Stimulated activated CD4-positive, alpha-beta T cell treated with anti-CD3 and anti-CD28 coated beads, Interleukin-2, amount 100 ng/mL, for 24 hours (primary cell): ENCODE data around the gene ATP6V0A1.
A peak's percentile ranks its signal among the peaks of the same experiment; 100 is the strongest.
"Not testable (repeated sequence)": the region's sequence is repeated elsewhere in the genome, so short reads cannot be mapped to it uniquely, and the experiment has no call there.

Experiments
- DNase-seq, 2 donors: peaks; one replicate each; pipeline ENCODE4 v3.0.0-alpha.2; 2020

The ATP6V0A1 gene

GRCh38 chr17:42438600-42439567, 19.8 kb upstream of the ATP6V0A1 start:
- peak; percentile 44 to 54 for DNase-seq

DNA sequence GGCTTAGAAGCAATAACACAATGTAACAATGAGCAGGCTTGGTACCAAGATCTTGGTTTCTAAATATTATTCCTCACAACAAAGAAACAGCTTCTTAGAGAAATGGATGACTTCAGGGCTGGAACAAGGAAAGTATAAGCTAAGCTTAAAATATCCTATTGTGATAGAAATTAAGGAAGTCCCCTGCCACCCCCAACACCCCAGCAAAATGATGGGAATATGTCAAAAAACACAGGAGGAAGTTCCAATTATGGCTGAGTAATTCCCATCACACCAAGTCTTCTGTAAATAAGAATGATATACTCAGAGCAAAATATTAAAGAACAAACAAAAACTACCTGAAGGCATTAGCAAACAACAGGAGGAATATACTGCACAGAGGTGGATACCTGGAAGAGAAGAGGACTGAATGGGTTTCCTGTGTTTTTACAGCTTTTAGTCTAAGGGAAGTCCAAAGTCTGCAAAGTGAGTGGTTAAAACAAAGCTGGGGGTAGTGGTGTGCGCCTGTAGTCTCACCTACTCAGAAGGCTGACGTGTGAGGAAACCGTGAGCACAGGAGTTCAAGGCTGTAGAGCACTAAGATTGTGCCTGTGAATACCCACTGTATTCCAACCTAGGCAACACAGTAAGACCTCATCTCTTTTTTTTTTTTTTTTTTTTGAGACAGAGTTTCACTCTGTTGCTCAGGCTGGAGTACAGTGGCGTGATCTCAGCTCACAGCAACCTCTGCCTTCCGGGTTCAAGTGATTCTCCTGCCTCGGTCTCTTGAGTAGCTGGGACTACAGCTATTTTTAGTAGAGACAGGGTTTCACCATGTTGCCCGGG, 17.1 kb upstream of the ATP6V0A1 start:
- DNase-seq, result no peak

DNA sequence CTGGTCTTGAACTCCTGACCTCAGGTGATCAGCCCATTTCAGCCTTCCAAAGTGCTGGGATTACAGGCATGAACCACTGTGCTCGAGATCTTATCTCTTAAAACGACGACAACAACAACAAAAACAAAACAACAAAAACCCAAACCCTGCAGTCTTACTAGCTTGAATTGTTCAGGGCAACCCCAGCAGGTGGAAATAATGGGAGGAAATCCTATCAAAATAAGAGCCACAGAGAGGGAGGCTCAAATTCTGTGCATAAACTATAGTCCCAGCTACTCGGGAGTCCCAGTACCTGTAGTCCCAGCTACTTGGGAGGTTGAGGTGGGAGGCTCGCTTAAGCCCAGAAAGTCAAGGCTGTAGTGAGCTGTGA, 16.5 kb upstream of the ATP6V0A1 start:
- no peak for DNase-seq

GRCh38 chr17:42449176-42449575, 9.5 kb upstream of the ATP6V0A1 start:
- not testable (repeated sequence) for DNase-seq

GRCh38 chr17:42449838-42450237, 8.8 kb upstream of the ATP6V0A1 start:
- DNase-seq, result not testable (repeated sequence)

DNA sequence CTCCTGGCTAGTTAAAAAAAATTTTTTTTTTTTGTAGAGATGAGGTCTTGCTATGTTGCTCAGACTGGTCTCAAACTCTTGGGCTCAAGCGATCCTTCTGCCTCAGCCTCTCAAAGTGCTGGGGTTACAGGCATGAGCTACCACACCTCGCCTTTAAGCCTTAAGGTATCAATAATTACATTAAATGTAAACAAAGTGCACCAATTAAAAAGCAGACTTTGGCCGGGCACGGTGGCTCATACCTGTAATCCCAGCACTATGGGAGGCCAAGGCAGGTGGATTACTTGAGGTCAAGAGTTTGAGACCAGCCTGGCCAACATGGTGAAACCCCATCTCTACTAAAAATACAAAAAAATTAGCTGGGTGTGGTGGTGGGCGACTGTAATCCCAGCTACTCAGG, 7.4 kb upstream of the ATP6V0A1 start:
- not testable (repeated sequence) for DNase-seq

DNA sequence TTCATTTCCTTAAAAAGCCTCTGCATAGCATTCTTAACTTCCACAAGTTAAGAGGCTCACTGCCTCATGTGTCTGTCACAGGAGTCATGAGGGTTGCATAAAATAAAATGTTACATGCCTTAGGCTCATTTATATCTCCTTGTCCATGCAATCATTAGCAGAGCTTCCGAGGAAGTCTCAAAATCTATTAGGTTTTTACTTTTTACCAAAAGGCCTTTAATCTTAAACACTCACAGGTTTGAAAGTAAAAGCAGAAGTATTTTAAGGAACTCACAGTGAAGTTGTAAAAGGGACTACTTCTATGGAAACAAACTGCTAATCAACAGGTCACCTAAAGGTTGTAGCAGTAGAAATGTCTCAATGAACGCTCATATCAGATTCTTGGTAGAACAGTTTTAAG, 5.2 kb upstream of the ATP6V0A1 start:
- DNase-seq, result no peak

DNA sequence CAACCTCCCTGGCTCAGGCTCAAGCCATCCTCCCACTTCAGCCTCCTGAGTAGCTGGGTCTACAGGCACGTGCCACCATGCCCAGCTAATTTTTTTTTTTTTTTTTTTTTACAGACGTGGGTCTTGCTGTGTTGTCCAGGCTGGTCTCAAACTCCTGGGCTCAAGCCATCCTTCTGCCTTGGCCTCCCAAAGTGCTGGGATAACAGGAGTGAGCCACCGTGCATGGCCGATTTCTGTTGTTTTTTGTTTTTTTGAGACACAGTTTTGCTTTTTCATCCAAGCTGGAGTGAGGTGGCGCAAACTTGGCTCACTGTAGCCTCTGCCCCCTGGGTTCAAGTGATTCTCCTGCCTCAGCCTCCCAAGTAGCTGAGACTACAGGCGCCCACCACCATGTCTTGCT, 3.7 kb upstream of the ATP6V0A1 start:
- not testable (repeated sequence) for DNase-seq

DNA sequence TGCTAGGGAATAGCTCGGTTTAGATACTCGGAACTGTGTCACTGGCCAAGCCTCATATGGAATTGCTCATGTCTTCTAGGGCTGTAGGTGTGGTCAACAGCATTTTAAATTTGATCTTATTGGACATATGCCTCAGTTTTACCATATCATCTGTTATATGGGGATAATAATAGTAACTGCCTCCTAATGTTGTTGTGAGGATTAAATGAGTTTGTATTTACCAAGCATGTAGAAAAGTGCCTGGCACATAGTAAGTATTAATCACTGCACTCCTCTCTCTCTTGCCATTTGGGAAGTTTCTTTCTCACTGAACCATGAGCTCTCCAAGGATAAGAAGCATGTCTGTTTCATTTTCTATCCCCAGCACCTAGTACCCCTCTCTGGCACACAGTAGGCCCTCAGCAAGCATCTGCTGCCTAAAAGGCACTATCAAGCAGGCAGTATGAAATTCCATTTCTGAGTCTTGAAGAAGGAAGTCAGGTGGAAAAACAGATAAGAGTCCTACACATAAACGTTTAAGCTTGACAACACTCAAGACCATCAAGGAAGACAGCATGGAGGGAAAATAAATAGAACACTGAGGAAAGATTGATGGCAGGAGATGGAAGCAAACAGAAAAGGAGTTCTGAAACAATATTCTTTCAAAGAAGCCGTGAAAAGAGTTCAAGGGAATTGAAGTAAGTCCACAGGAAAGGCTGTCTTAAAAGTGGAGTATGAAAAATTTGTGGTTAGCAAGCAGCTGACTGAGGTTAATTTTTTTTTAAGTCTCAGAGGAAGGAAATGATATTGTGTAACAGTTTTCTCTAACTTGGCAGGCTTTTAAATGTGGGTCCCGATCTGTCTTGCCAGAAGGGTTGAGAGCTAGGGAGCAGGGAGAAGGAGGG, 2.2 kb upstream of the ATP6V0A1 start:
- DNase-seq, result no peak

DNA sequence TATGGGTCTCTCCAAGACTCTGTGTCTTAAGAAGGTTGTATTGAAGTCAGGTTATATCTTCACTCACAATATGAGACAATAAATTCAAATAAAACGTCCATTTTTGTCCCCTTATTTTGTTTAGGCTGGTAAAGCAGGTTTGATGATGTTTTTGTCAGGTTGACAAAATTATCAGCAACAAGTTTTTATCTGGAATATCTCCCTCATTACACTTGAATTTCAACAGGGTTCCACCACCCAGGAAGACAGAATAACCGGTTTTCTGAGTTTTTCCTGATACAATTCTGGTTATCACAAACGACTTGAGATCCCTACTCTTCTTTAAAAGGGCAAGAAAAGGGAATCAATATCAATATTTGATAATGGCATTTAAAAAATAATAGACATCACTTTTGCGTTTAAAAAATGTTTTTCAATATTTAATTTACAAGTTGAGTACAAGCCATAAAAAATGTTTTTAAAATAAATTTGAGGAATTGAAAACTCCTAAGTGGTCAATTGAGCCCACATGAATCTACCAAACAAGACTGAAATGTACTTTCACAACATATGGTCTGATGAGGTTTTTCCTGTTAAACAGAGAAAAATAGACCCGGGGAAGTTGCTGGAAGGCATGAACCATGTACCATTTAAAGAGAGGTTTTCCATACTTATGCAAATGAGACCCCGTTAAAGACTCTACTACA, 1.4 kb upstream of the ATP6V0A1 start:
- no peak for DNase-seq

DNA sequence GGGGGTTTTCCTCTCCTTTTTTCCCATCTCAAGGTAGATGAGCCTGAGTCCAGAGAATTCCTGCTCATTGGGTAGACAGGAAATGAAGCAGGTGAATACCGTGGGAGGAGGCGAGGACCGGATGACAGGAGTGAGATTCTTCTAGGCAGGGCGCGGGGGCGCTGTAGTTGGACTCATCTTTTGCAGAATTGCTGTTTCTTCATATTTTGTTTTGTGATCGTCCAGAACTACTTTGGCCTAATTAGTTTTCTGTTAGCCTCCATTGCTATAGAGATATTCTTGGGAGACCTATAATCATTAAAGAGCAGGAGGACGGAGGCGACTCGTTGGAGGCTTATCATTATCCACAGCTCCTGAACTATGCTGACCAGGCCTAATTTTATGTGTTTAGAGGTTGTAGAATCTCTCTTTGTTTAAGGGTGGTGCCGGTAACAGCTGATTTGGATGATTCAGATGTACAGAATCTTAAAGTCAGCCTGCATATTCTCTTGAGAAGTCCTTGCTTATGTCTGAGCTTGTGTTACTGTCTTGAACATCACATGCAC, 650 bp downstream of the ATP6V0A1 start:
- peak; percentile 34 to 41 for DNase-seq

DNA sequence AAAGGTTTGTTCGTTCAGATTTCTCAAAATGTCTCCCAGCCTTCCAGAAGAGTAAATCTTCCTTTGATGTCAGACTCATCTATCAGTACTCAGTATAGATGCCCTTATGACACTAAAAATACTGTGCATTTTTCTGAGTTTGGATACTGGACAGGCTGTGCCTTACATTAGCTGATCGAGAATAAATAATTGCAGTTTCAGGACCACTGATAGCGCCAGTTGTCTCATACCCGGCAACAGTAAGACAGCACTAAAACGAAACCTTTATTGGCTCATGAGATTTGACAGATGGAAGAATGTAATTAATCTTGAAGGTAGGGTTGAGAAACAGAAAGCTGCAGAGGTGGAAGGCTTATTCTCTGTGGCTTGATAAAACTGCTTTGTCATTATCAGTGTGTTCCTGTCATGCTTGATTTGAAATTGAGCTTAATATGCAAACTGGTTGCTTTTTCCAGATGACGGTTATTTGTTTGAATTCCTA, 1.2 kb downstream of the ATP6V0A1 start:
- DNase-seq, result no peak

- no peak for DNase-seq
Observed at GRCh38 chr17:42460371-42460770, 1.7 kb downstream of the ATP6V0A1 start.

DNA sequence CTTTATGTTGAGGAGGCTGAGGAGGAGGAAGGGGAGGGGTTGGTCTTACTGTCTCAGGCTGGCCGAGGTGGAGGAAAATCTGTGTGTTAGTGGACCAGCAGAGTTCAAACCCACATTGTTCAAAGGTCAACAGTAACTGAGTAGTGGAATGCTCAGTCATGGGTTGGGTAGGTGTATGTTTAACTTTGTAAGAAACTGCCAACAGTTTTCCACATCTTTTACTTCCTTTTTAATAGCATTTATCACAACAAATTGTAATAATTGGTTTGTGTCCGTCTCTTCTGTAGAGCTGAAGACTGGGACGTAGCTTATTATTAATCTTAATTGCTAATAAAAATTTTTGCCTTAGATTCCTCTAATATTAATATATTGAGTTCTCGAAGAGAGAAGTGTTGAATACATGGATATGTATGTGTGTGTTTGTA, 5.3 kb downstream of the ATP6V0A1 start:
- DNase-seq, result no peak

DNA sequence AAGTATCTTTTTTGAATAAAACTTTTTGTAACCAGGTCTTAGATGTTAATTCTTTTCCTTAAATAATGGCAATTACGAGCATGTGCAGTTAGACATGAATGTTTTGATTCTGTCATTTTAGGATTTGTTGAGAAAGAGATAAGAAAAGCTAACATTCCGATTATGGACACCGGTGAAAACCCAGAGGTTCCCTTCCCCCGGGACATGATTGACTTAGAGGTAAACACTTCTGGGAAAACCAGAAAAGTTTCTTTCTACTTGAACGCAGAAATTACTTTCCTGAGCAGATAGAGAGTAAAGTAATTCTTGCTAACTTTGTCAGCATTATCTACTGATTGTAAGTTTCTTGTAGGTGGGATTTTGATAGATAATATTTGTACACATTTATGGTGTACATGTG, 9.2 kb downstream of the ATP6V0A1 start:
- no peak for DNase-seq

GRCh38 chr17:42472709-42473521, 14.2 kb downstream of the ATP6V0A1 start:
- DNase-seq, result no peak

- DNase-seq, result no peak
Observed at GRCh38 chr17:42474276-42474675, 15.6 kb downstream of the ATP6V0A1 start.

DNA sequence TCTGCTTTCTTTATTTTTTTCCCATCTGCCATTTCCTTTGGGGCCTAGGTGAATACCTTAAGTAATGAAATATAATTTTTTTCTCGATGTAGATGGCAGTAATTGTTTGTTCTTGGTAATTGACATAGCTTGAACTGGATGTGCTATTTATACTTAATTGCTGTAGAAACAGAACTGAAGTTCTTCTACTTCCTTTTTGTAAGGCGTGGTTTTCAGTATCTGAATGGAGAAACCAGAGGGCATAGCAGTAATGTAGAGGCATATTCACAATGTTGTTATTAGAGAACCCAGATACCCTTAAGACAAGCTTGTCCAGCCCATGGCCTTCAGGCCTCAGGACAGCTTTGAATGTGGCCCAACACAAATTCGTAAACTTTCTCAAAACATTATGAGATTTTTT, 16.4 kb downstream of the ATP6V0A1 start:
- DNase-seq, result no peak

GRCh38 chr17:42475835-42476234, 17.2 kb downstream of the ATP6V0A1 start:
- no peak for DNase-seq

DNA sequence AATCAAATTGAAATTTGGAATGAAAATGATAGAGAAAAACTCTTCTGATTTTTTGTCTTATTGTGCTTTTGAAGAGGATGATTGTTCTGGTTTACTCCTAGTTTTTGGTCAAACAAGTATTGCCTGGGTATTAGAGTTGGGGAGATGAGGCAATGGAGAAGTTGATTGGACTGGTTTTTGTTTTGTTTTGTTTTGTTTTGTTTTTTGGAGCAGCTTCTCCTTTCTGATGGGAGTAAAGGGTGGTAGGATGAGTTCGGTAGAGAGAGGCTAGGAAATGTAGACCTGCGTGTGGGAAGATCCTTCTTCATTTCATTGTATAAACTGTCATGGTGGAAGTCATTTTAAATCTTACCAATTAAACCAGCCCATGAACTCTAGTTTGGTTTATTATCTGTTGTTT, 17.7 kb downstream of the ATP6V0A1 start:
- DNase-seq, result no peak

DNA sequence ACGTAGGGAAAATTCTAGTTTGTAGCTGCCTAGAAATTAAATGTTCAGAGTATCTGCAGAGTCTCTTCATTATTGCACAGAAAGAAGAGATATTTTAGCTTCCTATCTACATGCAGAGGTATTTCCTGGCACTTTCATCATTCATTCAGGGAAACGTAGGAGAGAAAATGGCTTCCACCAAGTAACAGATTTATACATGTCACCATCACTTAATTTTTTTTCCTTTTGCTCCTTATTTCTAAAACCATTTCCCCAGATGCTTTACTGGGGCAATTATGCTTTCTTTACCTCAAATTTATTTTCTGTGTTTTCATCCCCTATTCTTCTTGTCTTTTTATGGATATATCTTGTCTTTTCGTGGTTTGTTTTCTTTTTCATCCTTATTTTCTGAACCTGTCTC, 18.5 kb downstream of the ATP6V0A1 start:
- DNase-seq, result no peak
